Psoas muscle (tissue), 8 donors: ENCODE measurements around the gene LMOD2. TPM values are rescaled to one million over a fixed set of nuclear protein-coding genes. Genes with fewer than 3 reads are reported as not detected.

Experiments
- ATAC-seq, 4 donors: fragments of 200-7000 bp; cut with Tn5 transposase; one replicate each; pipeline ENCODE4 v1.9.1; 2020; ENCODE audit warnings: moderate library complexity in 3 of 4, mild to moderate bottlenecking in 2 of 4
- DNase-seq, 2 donors: peaks; one replicate each; pipeline ENCODE4 v3.0.0-alpha.2; 2020
- H3K27ac ChIP-seq: fragments of 200-600 bp; one replicate; pipeline ENCODE4 v1.8.0; 2022
- H3K27me3 ChIP-seq, 3 donors: fragments of 200-600 bp in 1 of 3; one replicate each; pipeline versions ENCODE4 v1.6.1 to v1.8.0; 2013 to 2022; ENCODE audit warnings: low read length in 2 of 3, mild to moderate bottlenecking in 2 of 3, moderate library complexity in 1 of 3; ENCODE audit not compliant: insufficient read depth in 3 of 3
- H3K36me3 ChIP-seq, 2 donors: fragments of 200-600 bp in 1 of 2; one replicate each; pipeline versions ENCODE4 v1.6.1 to v1.8.0; 2013 to 2022; ENCODE audit warnings: low read depth in 1 of 2, mild to moderate bottlenecking in 1 of 2, moderate library complexity in 1 of 2; ENCODE audit not compliant: insufficient read depth in 1 of 2
- H3K4me1 ChIP-seq: fragments of 200-600 bp; one replicate; pipeline ENCODE4 v1.8.0; 2022
- H3K4me3 ChIP-seq: fragments of 200-600 bp; one replicate; pipeline ENCODE4 v1.8.0; 2022; ENCODE audit warnings: mild to moderate bottlenecking
- H3K9me3 ChIP-seq: fragments of 200-600 bp; one replicate; pipeline ENCODE4 v1.8.0; 2022
- CTCF ChIP-seq: fragments of 200-600 bp; IDR thresholded peaks from one replicate; pipeline ENCODE4 v1.8.0; 2022; ENCODE audit warnings: antibody characterized with exemption
- WGBS, 3 donors: extraction: QIAGEN DNeasy Blood & Tissue Kit; methylation state at CpG; one replicate each; pipeline versions ENCODE4 v1.1.6 to v1.1.7; 2013; 5-methylcytosine and 5-hydroxymethylcytosine counted together
- intact Hi-C, 2 donors: fragments of 100-400 bp; cut with DNase I; formaldehyde crosslinking; loops; one replicate each; pipeline versions ENCODE4 v1.11.0 to v1.14.2; 2022
- polyA plus RNA-seq, 3 donors: library from polyadenylated mRNA; stranded (reverse); fragments of 200-250 nt; gene quantifications; one replicate each; pipeline ENCODE4 v1.2.3, GENCODE V29; 2013
- total RNA-seq, 4 donors: library from RNA; stranded (reverse); fragmentation: NEBNext Ultra II Directional in 2 of 4; extraction: Animal tissue kit (Norgen Biotek cat#: 25700) in 2 of 4; gene quantifications; one replicate each; pipeline versions ENCODE4 v1.2.1 to v1.2.4, GENCODE V29; 2021 to 2023
- donor health status: healthy with polysubstance abuse.
- donor health status: DM: no; HTN: no; CAD: no; lungs with moderate emphysema.
- donor health status: Bipolar disorder and iron deficiency.
- donor health status: healthy.
- donor health status: DM: yes; HTN: yes; CAD: no.
- donor health status: DM: no; HTN: no; CAD: no.
- donor health status: DM: no; HTN: no; CAD: no.
- donor health status: DM: yes; HTN: yes; CAD: no.

LMOD2 gene
- total and polyA plus RNA-seq, 7 donors, result 6.9 to 1,114 (median 383) TPM

- Histone ChIP-seq H3K36me3 (peaks cover 4 to 85% of the 10 kb centered on the region in 2 donors), H3K4me1 (peaks cover 4% of the 10 kb centered on the region), H3K9me3 (no peaks in the 10 kb centered on the region), H3K4me3 (no peak overlapping the region), H3K27ac (no peak overlapping the region), H3K27me3 (no peaks in the 10 kb centered on the region)
- TF ChIP-seq CTCF, result no peak
- ATAC-seq (no peak), DNase-seq (no peak)
- 93 to 98% (median 93%) methylated on average over 1 of the region's 1 CpG for WGBS, 3 donors
- intact Hi-C loops, result loop anchor here (10.0 kb wide), 2 partner anchors 53 to 57 kb away; partner anchors contain the start of gene WASL (in 1 of the 2)
These were observed 32.1 kb downstream of the LMOD2 start for GRCh38 chr7:123687727-123688126.

GRCh38 chr7:123689250-123689649, 33.6 kb downstream of the LMOD2 start:
- DNase-seq, result no peak
- Histone ChIP-seq H3K27me3 (no peaks in the 10 kb centered on the region), H3K4me3 (no peak overlapping the region), H3K27ac (no peak overlapping the region), H3K36me3 (peaks cover 4 to 89% of the 10 kb centered on the region in 2 donors), H3K4me1 (no peaks in the 10 kb centered on the region), H3K9me3 (no peaks in the 10 kb centered on the region)
- no peak for TF ChIP-seq CTCF
- 79 to 97% (median 81%) methylated on average over 3 of the region's 3 CpGs for WGBS, 3 donors
- intact Hi-C loops, result loop anchor here (10.0 kb wide), 2 partner anchors 54 to 56 kb away; partner anchors contain the start of gene WASL (in 1 of the 2)
- no peak for ATAC-seq

GRCh38 chr7:123690550-123690949, 34.9 kb downstream of the LMOD2 start:
- H3K4me3 ChIP-seq, result no peak overlapping the region
- H3K27me3 ChIP-seq, result no peaks in the 10 kb centered on the region
- peaks cover 4 to 89% of the 10 kb centered on the region in 2 donors for H3K36me3 ChIP-seq
- intact Hi-C loops, result no loop called here
- ATAC-seq (no peak), DNase-seq (no peak)
- no peaks in the 10 kb centered on the region for H3K9me3 ChIP-seq
- H3K27ac ChIP-seq, result no peak overlapping the region
- no peak for TF ChIP-seq CTCF
- H3K4me1 ChIP-seq, result no peaks in the 10 kb centered on the region
- WGBS, 3 donors, result 96 to 100% (median 97%) methylated on average over 2 of the region's 2 CpGs

- no peak overlapping the region for H3K27ac ChIP-seq
- intact Hi-C loops, result no loop called here
- no peaks in the 10 kb centered on the region for H3K4me1 ChIP-seq
- no peak for TF ChIP-seq CTCF
- H3K4me3 ChIP-seq, result no peak overlapping the region
- no peaks in the 10 kb centered on the region for H3K27me3 ChIP-seq
- no peak for DNase-seq
- no peaks in the 10 kb centered on the region for H3K9me3 ChIP-seq
- peaks cover 0 to 84% of the 10 kb centered on the region in 2 donors for H3K36me3 ChIP-seq
- WGBS, 3 donors, result 95 to 97% (median 96%) methylated on average over 6 of the region's 6 CpGs
- ATAC-seq, result no peak
These were observed 36.8 kb downstream of the LMOD2 start for GRCh38 chr7:123692471-123692877.
